Measurements from ENCODE around the gene CRACR2B.

- no peak for TF ChIP-seq CTCF (conservative IDR thresholded peaks at IDR 0.05)
- TF ChIP-seq EZH2 (IDR thresholded peaks at IDR 0.05; ENCODE audit: low read depth): no peak
These were observed 38.5 kb upstream of the CRACR2B start for GRCh38 chr11:788953-789940.
